Tibial nerve (tissue), 3 donors: ENCODE data around the gene CD93.

Source experiments
- POLR2A ChIP-seq, 2 donors: fragments of 450-650 bp; IDR thresholded peaks; one replicate each; pipeline ENCODE4 v1.6.1; 2017; ENCODE audit warnings: antibody characterized with exemption in 2 of 2, mild to moderate bottlenecking in 2 of 2, moderate library complexity in 2 of 2
- TF ChIP-seq, protein P1 (sequence below), 5 experiments: fragments of 200-600 bp in 3 of 5; fragments of 450-650 bp in 2 of 5; sonication (generic) in 3 of 5; IDR thresholded peaks; one replicate each; pipeline ENCODE4 v1.5.1; 2016 to 2019; ENCODE audit warnings: antibody characterized with exemption in 5 of 5, mild to moderate bottlenecking in 3 of 5, moderate library complexity in 2 of 5

DNA sequence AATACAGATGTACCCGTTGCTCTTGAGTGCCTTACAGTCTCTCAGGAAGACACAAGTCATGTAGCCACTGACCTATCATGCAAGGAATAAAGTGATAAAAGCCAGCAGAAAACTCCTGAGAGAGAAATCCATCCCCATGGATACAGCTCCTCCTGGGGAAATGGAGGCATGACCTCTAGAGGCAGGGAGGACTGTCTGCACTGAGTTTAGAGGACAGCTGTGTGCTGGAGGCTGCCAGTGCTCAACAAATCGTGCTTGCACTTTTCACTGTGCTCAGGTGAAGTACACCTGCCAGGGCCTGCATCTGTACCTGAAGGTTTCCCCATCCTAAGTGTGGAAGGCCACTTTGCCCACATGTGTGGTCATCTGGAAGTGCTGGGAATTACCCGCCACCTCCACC, 12.1 kb downstream of the CD93 start:
- TF ChIP-seq, protein P1, sequence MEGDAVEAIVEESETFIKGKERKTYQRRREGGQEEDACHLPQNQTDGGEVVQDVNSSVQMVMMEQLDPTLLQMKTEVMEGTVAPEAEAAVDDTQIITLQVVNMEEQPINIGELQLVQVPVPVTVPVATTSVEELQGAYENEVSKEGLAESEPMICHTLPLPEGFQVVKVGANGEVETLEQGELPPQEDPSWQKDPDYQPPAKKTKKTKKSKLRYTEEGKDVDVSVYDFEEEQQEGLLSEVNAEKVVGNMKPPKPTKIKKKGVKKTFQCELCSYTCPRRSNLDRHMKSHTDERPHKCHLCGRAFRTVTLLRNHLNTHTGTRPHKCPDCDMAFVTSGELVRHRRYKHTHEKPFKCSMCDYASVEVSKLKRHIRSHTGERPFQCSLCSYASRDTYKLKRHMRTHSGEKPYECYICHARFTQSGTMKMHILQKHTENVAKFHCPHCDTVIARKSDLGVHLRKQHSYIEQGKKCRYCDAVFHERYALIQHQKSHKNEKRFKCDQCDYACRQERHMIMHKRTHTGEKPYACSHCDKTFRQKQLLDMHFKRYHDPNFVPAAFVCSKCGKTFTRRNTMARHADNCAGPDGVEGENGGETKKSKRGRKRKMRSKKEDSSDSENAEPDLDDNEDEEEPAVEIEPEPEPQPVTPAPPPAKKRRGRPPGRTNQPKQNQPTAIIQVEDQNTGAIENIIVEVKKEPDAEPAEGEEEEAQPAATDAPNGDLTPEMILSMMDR (IDR thresholded peaks at IDR 0.05): no peak
- TF ChIP-seq POLR2A (IDR thresholded peaks at IDR 0.05): no peak
